Measurements from ENCODE around the gene WTIP. TPM values are rescaled to one million over a fixed set of nuclear protein-coding genes. Genes with fewer than 3 reads are reported as not detected.

The WTIP gene
- total and polyA plus RNA-seq, 2 donors = 2.5 to 3.6 TPM

- Histone ChIP-seq H3K36me3 (ENCODE audit: control insufficient read depth in 2 of 2, insufficient read depth in 2 of 2, low read length in 1 of 2) (no peaks in the 10 kb centered on the region), H3K27ac (ENCODE audit: low read depth in 1 of 2, low read length in 1 of 2) (no peak overlapping the region), H3K9me3 (ENCODE audit: control insufficient read depth in 2 of 2, insufficient read depth in 1 of 2, low read length in 1 of 2) (no peaks in the 10 kb centered on the region), H3K27me3 (ENCODE audit: control insufficient read depth in 2 of 2, insufficient read depth in 1 of 2, low read length in 1 of 2) (no peaks in the 10 kb centered on the region), H3K4me1 (ENCODE audit: control insufficient read depth in 2 of 2, insufficient read depth in 2 of 2, low read length in 2 of 2) (no peaks in the 10 kb centered on the region), H3K4me3 (ENCODE audit: low read length in 2 of 2) (no peak overlapping the region)
- WGBS = 98% methylated on average over 1 of the region's 1 CpG
- no peak for DNase-seq (ENCODE audit: low read depth in 6 of 9, low spot score in 9 of 9)
These were observed 43.4 kb downstream of the WTIP start for GRCh38 chr19:34525001-34525400.

GRCh38 chr19:34534206-34534605, 52.6 kb downstream of the WTIP start:
- Histone ChIP-seq H3K4me3 (ENCODE audit: low read length in 2 of 2) (no peak overlapping the region), H3K4me1 (ENCODE audit: control insufficient read depth in 2 of 2, insufficient read depth in 2 of 2, low read length in 2 of 2) (no peaks in the 10 kb centered on the region), H3K27ac (ENCODE audit: low read depth in 1 of 2, low read length in 1 of 2) (no peak overlapping the region), H3K27me3 (ENCODE audit: control insufficient read depth in 2 of 2, insufficient read depth in 1 of 2, low read length in 1 of 2) (no peaks in the 10 kb centered on the region), H3K9me3 (ENCODE audit: control insufficient read depth in 2 of 2, insufficient read depth in 1 of 2, low read length in 1 of 2) (no peaks in the 10 kb centered on the region), H3K36me3 (ENCODE audit: control insufficient read depth in 2 of 2, insufficient read depth in 2 of 2, low read length in 1 of 2) (no peaks in the 10 kb centered on the region)
- DNase-seq (ENCODE audit: low read depth in 6 of 9, low spot score in 9 of 9) = no peak

- no peaks in the 10 kb centered on the region for H3K9me3 ChIP-seq (ENCODE audit: control insufficient read depth in 2 of 2, insufficient read depth in 1 of 2, low read length in 1 of 2)
- 84% methylated on average over 2 of the region's 2 CpGs for WGBS
- no peaks in the 10 kb centered on the region for H3K27me3 ChIP-seq (ENCODE audit: control insufficient read depth in 2 of 2, insufficient read depth in 1 of 2, low read length in 1 of 2)
- no peak overlapping the region for H3K4me3 ChIP-seq (ENCODE audit: low read length in 2 of 2)
- no peaks in the 10 kb centered on the region for H3K4me1 ChIP-seq (ENCODE audit: control insufficient read depth in 2 of 2, insufficient read depth in 2 of 2, low read length in 2 of 2)
- DNase-seq (ENCODE audit: low read depth in 6 of 9, low spot score in 9 of 9) = no peak
- H3K27ac ChIP-seq (ENCODE audit: low read depth in 1 of 2, low read length in 1 of 2) = no peak overlapping the region
- no peaks in the 10 kb centered on the region for H3K36me3 ChIP-seq (ENCODE audit: control insufficient read depth in 2 of 2, insufficient read depth in 2 of 2, low read length in 1 of 2)
These were observed 57.8 kb downstream of the WTIP start for GRCh38 chr19:34539396-34539795.

GRCh38 chr19:34540811-34541557, 59.4 kb downstream of the WTIP start:
- DNase-seq (ENCODE audit: low read depth in 6 of 9, low spot score in 9 of 9) = no peak
- Histone ChIP-seq H3K36me3 (ENCODE audit: control insufficient read depth in 2 of 2, insufficient read depth in 2 of 2, low read length in 1 of 2) (no peaks in the 10 kb centered on the region), H3K27ac (ENCODE audit: low read depth in 1 of 2, low read length in 1 of 2) (no peak overlapping the region), H3K27me3 (ENCODE audit: control insufficient read depth in 2 of 2, insufficient read depth in 1 of 2, low read length in 1 of 2) (no peaks in the 10 kb centered on the region), H3K9me3 (ENCODE audit: control insufficient read depth in 2 of 2, insufficient read depth in 1 of 2, low read length in 1 of 2) (no peaks in the 10 kb centered on the region), H3K4me3 (ENCODE audit: low read length in 2 of 2) (no peak overlapping the region), H3K4me1 (ENCODE audit: control insufficient read depth in 2 of 2, insufficient read depth in 2 of 2, low read length in 2 of 2) (no peaks in the 10 kb centered on the region)
- 87% methylated on average over 3 of the region's 3 CpGs for WGBS

GRCh38 chr19:34549833-34550232, 68.3 kb downstream of the WTIP start:
- H3K9me3 ChIP-seq (ENCODE audit: control insufficient read depth in 2 of 2, insufficient read depth in 1 of 2, low read length in 1 of 2) = no peaks in the 10 kb centered on the region
- DNase-seq (ENCODE audit: low read depth in 6 of 9, low spot score in 9 of 9) = no peak
- H3K27me3 ChIP-seq (ENCODE audit: control insufficient read depth in 2 of 2, insufficient read depth in 1 of 2, low read length in 1 of 2) = no peaks in the 10 kb centered on the region
- H3K27ac ChIP-seq (ENCODE audit: low read depth in 1 of 2, low read length in 1 of 2) = no peak overlapping the region
- WGBS = 87% methylated on average over 2 of the region's 2 CpGs
- H3K4me1 ChIP-seq (ENCODE audit: control insufficient read depth in 2 of 2, insufficient read depth in 2 of 2, low read length in 2 of 2) = no peaks in the 10 kb centered on the region
- no peaks in the 10 kb centered on the region for H3K36me3 ChIP-seq (ENCODE audit: control insufficient read depth in 2 of 2, insufficient read depth in 2 of 2, low read length in 1 of 2)
- H3K4me3 ChIP-seq (ENCODE audit: low read length in 2 of 2) = no peak overlapping the region

GRCh38 chr19:34555447-34555846, 73.9 kb downstream of the WTIP start:
- no peak overlapping the region for H3K27ac ChIP-seq (ENCODE audit: low read depth in 1 of 2, low read length in 1 of 2)
- no peaks in the 10 kb centered on the region for H3K4me1 ChIP-seq (ENCODE audit: control insufficient read depth in 2 of 2, insufficient read depth in 2 of 2, low read length in 2 of 2)
- H3K36me3 ChIP-seq (ENCODE audit: control insufficient read depth in 2 of 2, insufficient read depth in 2 of 2, low read length in 1 of 2) = no peaks in the 10 kb centered on the region
- no peak overlapping the region for H3K4me3 ChIP-seq (ENCODE audit: low read length in 2 of 2)
- H3K9me3 ChIP-seq (ENCODE audit: control insufficient read depth in 2 of 2, insufficient read depth in 1 of 2, low read length in 1 of 2) = no peaks in the 10 kb centered on the region
- no peaks in the 10 kb centered on the region for H3K27me3 ChIP-seq (ENCODE audit: control insufficient read depth in 2 of 2, insufficient read depth in 1 of 2, low read length in 1 of 2)
- DNase-seq (ENCODE audit: low read depth in 6 of 9, low spot score in 9 of 9) = no peak
- WGBS = 77% methylated on average over 6 of the region's 6 CpGs

GRCh38 chr19:34556488-34556887, 74.9 kb downstream of the WTIP start:
- Histone ChIP-seq H3K4me3 (ENCODE audit: low read length in 2 of 2) (no peak overlapping the region), H3K27me3 (ENCODE audit: control insufficient read depth in 2 of 2, insufficient read depth in 1 of 2, low read length in 1 of 2) (no peaks in the 10 kb centered on the region), H3K9me3 (ENCODE audit: control insufficient read depth in 2 of 2, insufficient read depth in 1 of 2, low read length in 1 of 2) (no peaks in the 10 kb centered on the region), H3K27ac (ENCODE audit: low read depth in 1 of 2, low read length in 1 of 2) (no peak overlapping the region), H3K36me3 (ENCODE audit: control insufficient read depth in 2 of 2, insufficient read depth in 2 of 2, low read length in 1 of 2) (no peaks in the 10 kb centered on the region), H3K4me1 (ENCODE audit: control insufficient read depth in 2 of 2, insufficient read depth in 2 of 2, low read length in 2 of 2) (no peaks in the 10 kb centered on the region)
- WGBS = 3% methylated on average over 3 of the region's 3 CpGs
- no peak for DNase-seq (ENCODE audit: low read depth in 6 of 9, low spot score in 9 of 9)

GRCh38 chr19:34559045-34559444, 77.5 kb downstream of the WTIP start:
- no peak for DNase-seq (ENCODE audit: low read depth in 6 of 9, low spot score in 9 of 9)

GRCh38 chr19:34560229-34560628, 78.7 kb downstream of the WTIP start:
- Histone ChIP-seq H3K27me3 (ENCODE audit: control insufficient read depth in 2 of 2, insufficient read depth in 1 of 2, low read length in 1 of 2) (no peaks in the 10 kb centered on the region), H3K36me3 (ENCODE audit: control insufficient read depth in 2 of 2, insufficient read depth in 2 of 2, low read length in 1 of 2) (no peaks in the 10 kb centered on the region), H3K4me3 (ENCODE audit: low read length in 2 of 2) (no peak overlapping the region), H3K4me1 (ENCODE audit: control insufficient read depth in 2 of 2, insufficient read depth in 2 of 2, low read length in 2 of 2) (no peaks in the 10 kb centered on the region), H3K9me3 (ENCODE audit: control insufficient read depth in 2 of 2, insufficient read depth in 1 of 2, low read length in 1 of 2) (no peaks in the 10 kb centered on the region), H3K27ac (ENCODE audit: low read depth in 1 of 2, low read length in 1 of 2) (no peak overlapping the region)
- WGBS = 54% methylated on average over 6 of the region's 6 CpGs
- no peak for DNase-seq (ENCODE audit: low read depth in 6 of 9, low spot score in 9 of 9)

More at GRCh38 chr19:34559045-34559444, 77.5 kb downstream of the WTIP start:
- 90% methylated on average over 12 of the region's 12 CpGs for WGBS
- Histone ChIP-seq H3K4me1 (ENCODE audit: control insufficient read depth in 2 of 2, insufficient read depth in 2 of 2, low read length in 2 of 2) (no peaks in the 10 kb centered on the region), H3K4me3 (ENCODE audit: low read length in 2 of 2) (no peak overlapping the region), H3K36me3 (ENCODE audit: control insufficient read depth in 2 of 2, insufficient read depth in 2 of 2, low read length in 1 of 2) (no peaks in the 10 kb centered on the region), H3K27me3 (ENCODE audit: control insufficient read depth in 2 of 2, insufficient read depth in 1 of 2, low read length in 1 of 2) (no peaks in the 10 kb centered on the region), H3K9me3 (ENCODE audit: control insufficient read depth in 2 of 2, insufficient read depth in 1 of 2, low read length in 1 of 2) (no peaks in the 10 kb centered on the region), H3K27ac (ENCODE audit: low read depth in 1 of 2, low read length in 1 of 2) (no peak overlapping the region)
